ENCODE data around the gene ADCY7.

GRCh38 chr16:50299508-50300105, 33.3 kb downstream of the ADCY7 start:
- no peak for TF ChIP-seq POLR2A (IDR thresholded peaks at IDR 0.05; ENCODE audit: low read depth, low read length)
- TF ChIP-seq POLR2AphosphoS5 (IDR thresholded peaks at IDR 0.05; ENCODE audit: low read depth, low read length): no peak
- TF ChIP-seq PAX5 (IDR thresholded peaks at IDR 0.05; ENCODE audit: insufficient read depth, low read length, severe bottlenecking): no peak

All from GM12891 (cell line).